HG03439 (cell line): ENCODE data around the gene ABCC11.

ENCODE experiments used
- ATAC-seq: cut with Tn5 transposase; IDR thresholded peaks from one replicate; pipeline ENCODE4 v1.9.1; 2021; ENCODE audit warnings: mild to moderate bottlenecking, moderate library complexity; ENCODE audit not compliant: unreplicated experiment

Gene ABCC11

DNA sequence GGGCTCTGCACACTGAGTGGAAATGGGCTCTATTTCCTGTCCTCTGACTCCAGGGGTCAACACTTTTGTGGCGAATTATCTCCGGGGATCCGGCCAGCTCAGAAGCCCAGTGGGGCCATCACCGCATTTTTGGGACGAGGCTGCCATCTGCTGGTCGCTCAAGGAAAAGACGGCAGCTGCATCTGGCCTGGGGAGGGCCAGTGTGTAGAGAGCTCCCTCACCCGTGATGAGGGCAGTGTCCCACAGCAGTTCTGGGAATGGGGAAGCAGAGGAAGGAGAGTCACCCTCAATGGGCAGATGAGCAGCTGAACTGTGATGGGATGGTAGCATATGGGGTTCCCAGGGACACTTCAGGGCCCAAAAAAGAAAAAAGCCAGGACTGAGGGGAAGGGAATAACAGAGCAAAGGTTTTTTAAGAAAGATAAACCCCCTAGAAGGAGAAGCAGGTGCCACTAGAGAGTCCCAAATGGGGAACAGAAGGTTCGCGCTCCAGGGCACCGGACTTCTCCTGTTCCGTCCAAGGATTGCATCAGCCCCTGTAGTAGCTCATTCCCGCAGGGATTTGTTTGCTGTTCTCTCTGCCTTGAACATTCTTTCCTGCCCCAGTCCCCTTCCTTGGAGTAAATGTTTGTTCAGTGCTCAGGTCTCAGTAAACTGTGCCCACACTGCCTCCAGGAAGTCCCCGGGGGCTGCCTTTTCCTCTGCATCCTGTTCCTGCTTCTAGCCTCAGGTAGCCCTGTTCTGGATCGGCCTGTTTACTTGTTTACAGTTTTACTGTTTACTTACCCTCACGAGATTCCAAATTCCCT lies 82.2 kb downstream of the ABCC11 start:
- peak; percentile 74 for ATAC-seq

DNA sequence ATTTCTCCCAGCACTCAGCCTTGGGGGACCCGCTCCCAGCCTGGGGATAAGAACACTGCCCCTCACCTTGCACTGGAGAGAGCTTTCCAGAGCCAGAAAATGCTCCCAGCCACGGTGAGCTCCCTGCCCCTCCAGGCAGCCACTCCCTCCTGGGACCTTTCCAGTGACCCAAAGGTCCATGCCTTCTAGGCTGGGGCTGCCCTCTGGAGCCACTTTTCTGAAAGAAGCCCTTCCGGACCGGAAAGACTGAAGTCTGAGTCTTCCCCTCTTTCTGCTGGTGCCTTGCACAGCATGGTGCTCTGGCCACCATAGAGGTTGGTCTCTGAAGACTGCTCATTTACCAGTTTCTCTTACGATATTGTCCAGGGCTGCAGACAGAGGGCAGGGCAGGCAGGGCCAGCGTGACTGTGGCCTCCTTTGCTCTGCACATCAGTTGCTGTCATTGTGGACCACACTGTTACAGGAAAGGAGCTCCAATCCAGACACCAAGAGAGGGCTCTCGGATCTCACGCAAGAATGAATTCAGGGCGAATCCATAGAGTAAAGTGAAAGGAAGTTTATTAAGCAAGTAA lies 84.4 kb downstream of the ABCC11 start:
- no peak for ATAC-seq

DNA sequence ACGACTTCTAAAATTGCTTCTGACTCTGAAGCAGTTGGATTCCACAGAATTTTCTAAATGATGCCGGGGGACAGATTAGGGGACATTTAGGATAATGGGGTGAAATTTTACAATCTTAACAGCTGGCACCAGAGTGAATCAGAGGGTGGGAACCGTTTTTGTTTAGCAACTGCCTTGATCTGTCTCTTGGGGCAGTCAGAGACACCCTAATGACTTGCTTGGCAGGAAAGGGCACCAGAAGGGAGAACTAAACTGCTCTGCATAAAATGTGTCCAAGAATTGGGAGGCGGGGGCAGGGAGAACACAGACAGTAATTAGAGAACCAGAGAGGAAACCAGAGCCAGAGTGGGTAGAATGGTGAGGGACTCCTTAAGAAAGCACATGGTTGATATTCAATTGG lies 85.4 kb downstream of the ABCC11 start:
- ATAC-seq: no peak

DNA sequence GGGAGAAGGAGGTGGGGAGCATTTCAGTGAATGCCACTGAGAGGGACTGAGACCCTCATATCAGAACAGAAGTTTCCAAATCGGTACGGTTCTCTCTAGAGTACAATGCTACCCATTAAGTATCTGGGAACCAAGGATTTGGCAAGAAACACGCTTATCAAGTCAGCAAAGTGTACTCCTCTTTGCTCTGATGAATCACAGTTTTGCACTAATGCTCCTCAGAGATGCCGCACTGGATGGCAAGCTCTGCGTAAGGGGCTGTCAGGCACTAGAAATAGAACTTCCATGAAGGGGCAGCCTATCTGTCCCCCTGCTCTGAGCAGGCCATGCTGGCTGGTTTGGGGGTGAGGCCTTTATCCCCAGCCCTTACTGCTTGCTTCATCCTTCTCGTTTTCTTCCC lies 86.8 kb downstream of the ABCC11 start:
- ATAC-seq: no peak

DNA sequence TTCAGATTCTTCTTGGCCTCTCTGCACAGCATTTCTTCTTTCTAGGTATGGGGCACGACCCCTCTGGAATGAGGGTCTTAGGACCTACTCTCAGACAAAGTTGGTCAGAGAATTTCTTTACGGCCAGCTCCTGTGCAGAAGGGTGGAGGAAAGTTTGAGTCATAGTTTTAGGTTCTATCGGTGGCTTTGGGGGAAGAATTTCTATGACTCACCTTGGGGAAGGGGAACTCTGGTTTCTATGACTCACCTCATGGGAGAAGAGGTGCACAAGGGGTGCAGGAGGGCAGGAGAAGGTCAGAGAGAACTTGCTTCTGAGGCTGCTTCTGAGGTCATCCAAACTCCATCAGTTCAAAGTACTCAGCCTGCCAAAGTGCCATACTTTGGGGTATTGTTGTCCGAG lies 89.0 kb downstream of the ABCC11 start:
- ATAC-seq: peak; percentile 60

DNA sequence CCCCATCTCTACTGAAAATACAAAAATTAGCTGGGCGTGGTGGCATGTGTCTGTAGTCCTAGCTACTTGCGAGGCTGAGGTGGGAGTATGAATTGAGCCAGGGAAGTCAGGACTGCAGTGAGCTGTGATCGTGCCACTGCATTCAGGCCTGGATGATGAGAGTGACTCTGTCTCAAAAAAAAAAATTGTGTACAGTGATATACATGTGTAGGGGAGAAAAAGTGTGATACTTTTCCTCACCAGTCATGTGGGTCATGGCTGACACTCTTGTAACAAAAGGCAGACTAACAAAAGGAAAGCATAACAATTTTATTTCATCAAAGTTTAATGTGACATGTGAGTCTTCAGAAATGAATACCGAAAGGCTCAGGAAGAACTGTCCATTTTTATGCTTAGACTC lies 89.5 kb downstream of the ABCC11 start:
- ATAC-seq: no peak

DNA sequence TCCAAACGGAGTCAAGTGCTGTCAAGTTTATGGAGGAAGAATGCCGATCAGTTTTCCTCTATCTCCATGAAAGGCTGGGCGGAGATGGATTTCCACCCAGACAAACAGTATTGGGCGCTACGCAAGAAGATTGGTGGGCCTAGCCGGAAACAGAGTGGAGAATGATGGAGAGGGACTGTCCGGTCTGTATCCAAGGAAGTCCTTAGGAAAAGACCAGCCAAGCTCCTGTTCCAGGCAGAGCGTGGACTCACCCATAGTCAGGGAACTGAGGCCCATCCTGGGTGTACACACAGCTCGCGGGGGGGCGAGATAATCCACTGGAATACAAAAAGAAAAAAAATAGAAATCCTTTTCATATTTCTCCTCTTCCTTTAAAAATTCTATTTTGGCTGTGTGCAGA lies 90.0 kb downstream of the ABCC11 start:
- no peak for ATAC-seq

DNA sequence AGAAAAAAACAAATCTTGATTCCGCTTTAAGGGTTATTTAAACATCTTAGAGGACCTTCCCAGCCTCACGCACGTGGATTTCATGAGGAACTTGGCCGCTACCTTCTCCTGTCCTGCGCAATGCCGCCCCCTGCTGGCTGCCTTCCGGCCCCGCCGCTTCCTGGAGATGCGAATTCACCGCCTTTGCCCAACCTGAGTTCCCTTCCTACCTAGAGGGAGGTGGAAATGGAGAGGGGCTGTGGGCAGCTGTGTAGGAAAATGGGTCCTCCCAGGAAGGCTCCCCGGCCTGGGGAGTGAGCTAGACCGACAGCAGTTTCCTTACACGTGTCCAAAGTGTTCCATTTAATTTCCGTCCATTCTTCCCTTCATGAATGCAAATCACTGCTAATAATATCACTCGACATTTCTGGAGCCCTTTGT lies 90.5 kb downstream of the ABCC11 start:
- ATAC-seq: peak; percentile 54

DNA sequence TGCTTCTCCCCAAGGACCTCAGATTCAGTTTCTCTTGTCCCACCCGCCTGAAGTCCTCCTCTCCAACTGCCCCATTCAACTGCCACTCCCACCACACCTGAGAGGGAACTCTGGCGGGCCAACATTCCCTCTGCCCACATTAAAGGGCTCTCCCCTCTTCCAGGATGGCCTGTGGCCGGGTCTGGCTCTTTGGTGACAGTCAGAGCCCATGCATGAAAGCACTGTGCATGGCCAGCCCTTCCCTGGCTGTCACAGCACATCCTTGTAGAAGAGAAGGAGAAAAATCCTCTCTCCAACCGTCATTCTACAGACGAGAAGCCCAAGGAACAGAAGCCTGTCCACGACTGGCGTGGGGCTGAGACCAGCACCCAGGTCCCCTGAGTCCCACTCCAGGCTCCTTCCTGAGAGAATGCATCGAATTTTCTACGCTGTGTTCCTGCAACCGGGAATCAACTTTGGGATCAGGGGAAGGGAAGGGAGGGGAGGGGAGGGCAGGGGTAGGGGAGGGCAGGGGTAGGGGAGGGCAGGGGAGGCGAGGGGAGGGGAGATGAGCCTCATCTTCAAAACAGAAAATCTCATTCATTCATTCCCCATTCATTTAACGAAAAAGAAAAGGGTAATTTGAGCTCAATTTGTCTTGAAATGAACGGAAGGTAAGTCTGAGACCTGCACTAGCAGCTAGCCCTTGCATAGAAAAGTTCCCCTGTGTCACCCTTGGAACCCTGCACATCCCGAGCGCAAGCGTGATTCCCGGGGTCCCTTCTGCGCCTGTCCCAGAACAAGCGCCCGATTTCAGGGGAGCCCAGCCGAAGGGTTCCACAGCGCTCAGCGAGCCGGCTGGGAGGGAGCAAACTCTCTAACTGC lies 91.2 kb downstream of the ABCC11 start, which contains the start of gene ABCC12:
TSS of gene ABCC12 (minus strand) at position 68 of the 864 bp plus-strand sequence. CDS start 9,569 bp downstream, outside the sequence.
- no peak for ATAC-seq

DNA sequence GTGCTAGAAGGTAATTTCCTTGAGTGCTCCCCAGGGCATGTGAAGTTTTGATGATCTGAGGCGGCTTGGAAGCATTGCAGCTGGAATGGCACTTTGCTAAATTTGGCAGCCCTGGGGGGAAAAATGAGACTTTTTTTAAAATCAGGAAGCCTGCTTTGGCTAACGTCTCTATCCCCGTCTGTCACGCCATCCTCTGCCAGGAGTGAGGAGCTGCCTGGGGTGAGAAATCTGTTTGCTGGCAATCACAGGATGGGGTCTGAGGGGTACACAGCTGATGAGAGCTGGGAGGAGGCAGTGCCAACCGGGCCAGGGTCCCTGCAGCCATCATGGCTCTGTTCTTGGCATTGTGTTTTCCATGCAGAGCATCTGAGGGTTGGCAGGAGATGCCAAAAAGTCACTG lies 93.6 kb downstream of the ABCC11 start:
- ATAC-seq: no peak

DNA sequence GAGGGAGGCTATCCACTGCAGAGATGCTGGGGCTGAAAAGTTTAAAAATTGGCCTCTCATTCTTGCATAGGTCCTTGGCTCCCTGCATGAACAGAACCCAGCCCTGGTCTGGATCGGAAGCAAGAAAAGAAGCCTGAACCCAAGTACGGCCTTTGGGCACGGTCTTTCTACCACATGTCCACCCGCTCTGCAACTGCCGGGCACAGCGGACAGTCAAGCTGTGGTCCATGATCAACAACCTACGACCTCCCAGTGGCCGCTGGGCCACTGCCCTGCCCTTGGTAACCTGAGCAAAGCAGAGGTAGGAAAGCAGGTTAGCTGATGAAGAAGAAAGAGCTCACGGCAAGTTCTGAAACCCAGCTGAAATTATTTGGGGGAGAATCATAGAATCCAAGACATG lies 95.1 kb downstream of the ABCC11 start:
- ATAC-seq: no peak

DNA sequence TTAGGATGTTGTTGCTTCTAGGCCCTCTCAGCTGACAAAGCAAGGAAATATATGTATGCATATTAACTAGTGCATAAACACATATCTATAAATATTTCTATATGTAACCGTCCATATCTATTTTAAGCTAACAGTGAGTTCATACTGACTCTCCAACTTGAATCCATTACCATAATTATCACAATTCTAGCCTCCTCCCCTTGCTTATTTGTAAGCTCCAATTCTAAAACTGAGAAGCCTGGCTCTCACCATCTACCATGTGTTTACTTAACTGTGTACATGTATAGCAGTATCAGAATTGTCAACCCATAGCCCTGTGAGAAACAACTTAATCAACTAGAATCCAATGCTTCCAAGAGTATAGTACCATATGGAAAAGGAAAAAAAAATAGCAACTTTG lies 96.6 kb downstream of the ABCC11 start:
- ATAC-seq: no peak

DNA sequence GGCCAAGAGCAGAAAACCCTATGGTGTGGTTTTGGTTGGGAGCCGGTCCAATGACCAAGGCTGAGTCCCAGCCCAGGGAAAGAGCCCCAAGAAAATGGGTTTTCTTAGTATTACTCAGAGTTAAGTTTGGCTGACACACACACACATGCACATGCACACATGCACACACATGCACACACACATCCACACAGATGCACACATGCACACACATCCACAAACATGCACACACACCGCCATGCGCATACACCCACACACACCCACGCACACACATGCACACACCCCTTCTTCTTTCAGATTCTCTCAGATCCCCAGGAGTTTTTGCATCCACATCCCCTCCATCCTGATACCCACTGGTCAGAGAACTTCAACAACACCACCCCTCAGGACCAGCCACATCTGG lies 100.6 kb downstream of the ABCC11 start:
- ATAC-seq: no peak

DNA sequence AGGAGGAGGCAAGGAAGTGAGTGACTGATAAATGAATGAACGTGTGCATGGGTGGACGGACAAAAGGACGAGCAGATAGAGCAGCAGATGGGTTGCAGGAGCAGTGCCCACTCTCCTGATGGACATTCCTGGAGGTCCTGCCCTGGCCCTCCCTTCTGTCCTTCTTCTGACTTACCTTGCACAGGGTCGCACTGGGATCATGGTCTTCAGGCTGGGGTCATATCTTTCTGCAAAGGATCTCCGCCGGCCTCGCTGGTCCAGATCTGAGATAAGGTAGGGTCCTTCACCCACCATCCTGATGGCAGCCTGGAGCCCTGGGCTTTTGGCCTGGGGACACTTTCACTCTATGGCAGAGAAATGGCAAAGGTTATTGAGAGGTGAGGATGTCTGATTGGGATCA lies 101.2 kb downstream of the ABCC11 start:
- ATAC-seq: no peak

DNA sequence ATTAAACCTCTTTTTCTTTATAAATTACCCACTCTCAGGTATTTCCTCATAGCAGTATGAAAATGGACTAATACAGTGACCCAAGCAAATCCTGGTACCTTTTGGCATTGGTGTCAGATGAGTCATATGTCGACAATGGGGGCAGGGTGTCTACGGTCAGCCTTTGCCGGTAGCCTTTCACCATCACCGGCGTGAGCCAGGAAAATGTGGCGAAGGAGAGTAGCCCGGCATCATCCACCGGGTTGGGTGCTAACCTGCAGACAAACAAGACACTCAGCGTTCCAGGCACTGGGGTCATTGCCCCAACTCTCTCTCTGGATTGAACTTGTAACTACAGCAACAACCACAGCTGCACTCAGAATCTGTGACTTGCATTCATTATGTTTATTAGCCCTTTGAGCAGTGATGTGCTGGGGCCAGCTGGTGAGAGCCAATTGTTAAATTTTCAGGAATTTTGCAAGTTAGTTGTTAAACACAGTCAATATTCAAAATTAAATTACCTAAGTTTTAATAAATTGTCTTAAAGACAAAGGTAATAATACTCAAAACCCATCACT lies 103.4 kb downstream of the ABCC11 start:
- no peak for ATAC-seq

DNA sequence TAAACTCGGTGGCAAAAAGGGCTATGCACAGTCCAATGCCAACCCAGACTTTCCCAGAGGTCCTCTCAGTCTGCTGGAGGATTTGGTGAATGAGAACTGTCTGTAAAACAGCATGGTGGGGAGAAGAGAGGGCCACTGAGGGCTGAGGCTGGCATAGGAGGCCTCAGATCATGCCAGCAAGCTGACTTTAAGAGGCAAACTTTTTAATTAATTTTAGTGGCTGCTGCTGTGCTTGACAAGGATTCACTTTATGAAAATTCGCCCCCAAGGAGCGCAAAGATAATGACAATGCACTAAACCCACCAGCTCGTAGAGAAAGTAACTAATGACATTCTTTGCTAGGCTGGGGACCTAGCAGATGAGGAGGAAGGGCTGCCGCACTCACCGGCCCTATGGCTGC lies 106.5 kb downstream of the ABCC11 start:
- no peak for ATAC-seq

DNA sequence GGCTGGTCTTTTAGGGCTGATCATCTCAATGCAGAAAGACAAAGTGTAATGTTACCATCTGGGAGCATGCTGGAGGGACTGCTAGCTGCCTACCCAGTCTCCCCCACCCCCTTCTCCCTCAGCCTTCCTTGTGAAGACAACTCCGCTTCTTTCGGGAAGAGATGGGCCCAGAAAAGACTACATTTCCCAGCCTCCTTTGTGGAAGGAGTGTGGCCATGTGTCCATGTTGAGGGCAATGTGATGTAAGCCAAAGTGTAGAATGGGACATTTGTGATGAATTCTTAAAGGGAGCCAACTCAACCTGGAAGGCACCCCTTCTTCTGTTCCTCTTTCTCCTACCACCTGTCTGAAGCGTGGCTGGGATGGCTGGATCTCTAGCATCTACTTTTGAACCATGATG lies 107.8 kb downstream of the ABCC11 start:
- no peak for ATAC-seq

DNA sequence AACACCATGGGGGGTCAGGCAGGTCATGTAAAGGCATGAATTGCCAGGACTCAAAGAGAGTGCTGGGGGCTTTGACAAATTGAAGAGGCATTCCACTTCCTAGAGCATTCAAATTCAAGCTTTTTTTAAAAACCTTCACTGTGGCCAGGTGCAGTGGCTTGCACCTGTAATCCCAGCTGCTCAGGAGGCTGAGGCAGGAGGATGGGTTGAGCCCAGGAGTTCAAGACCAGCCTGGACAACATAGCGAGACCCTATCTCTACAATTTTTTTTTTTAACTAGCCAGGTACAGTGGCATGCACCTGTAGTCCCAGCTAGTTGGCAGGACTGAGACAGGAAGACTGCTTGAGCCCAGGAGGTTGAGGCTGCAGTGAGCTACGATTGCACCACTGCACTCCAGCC lies 108.8 kb downstream of the ABCC11 start:
- ATAC-seq: no peak

DNA sequence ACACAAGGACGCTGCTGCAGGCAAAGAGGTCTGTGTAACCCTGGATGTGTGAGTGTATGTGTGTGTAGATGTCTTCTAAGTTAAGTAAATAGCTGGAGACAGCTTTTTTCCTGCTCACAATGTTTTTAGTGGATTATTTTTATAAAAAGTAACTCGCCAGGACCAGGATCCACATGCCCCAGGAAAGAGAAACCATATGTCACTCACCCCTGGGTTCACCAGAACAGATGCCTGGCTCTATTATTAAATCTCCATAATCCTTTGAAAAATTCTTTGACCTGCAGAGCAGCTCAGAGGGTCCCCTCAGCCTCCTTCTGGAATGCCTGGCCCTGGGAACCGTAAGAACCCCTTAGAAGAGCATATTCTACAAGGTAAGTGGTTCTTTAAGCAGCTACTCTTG lies 109.5 kb downstream of the ABCC11 start:
- ATAC-seq: no peak

DNA sequence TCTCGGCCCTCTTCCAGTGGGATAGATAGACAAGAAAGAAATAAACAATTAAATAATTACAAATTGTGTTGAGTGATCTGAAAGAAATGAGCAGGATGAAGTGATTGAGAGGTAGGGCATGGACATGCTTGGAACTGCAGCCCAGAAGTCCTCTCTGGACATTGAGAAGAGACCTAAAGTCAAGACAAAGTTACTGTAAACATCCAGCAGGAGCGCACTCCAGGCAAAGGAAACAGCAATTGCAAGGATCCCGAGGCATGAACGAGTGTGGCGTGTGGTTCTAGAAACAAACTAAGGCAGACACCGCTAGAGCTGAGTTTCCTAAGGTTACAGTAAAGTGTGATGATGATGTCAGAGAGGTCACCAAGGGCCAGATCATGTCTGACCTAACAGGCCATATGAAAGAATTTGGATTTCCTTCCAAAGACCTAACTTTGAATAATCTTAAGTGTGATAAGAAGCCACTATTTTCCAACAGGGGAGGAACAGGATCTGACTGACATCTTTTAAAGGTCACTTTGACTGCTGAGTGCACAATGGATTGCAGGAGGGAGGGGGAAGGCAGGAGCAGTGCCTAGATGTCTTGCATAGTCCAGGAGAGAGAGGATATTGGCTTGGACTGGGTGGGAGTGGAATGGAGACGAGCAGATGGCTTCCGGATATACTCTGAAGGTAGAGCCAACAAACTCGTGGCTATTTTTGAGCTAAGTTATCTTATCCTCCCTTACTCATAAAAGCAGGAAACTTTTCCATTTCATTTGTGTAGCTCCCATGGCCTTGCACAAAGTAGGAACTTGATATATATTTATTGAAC lies 110.6 kb downstream of the ABCC11 start:
- ATAC-seq: no peak
